ENCODE results near the gene ZBED4. TPM values are rescaled to one million over a fixed set of nuclear protein-coding genes. Genes with fewer than 3 reads are reported as not detected.

ZBED4 gene
- total RNA-seq, 1 donor from 2014 or later = 17.3 TPM

GRCh38 chr22:49886346-49887063, 32.9 kb downstream of the ZBED4 start:
- Mint-ChIP-seq H3K4me3 (ENCODE audit: unreplicated experiment) (no peak overlapping the region), H3K27me3 (ENCODE audit: unreplicated experiment) (no peaks in the 10 kb centered on the region), H3K36me3 (ENCODE audit: unreplicated experiment) (peaks cover 66% of the 10 kb centered on the region), H3K4me1 (ENCODE audit: unreplicated experiment) (no peaks in the 10 kb centered on the region), H3K9me3 (ENCODE audit: unreplicated experiment) (peaks cover 8% of the 10 kb centered on the region), H3K27ac (ENCODE audit: unreplicated experiment) (no peak overlapping the region)
- DNase-seq (ENCODE audit: extremely low spot score, unreplicated experiment) = no peak
- TF ChIP-seq CTCF (IDR thresholded peaks at IDR 0.05) = no peak

- no peak for TF ChIP-seq CTCF (IDR thresholded peaks at IDR 0.05)
- Mint-ChIP-seq H3K27ac (ENCODE audit: unreplicated experiment) (no peak overlapping the region), H3K4me1 (ENCODE audit: unreplicated experiment) (no peaks in the 10 kb centered on the region), H3K36me3 (ENCODE audit: unreplicated experiment) (peaks cover 70% of the 10 kb centered on the region), H3K4me3 (ENCODE audit: unreplicated experiment) (no peak overlapping the region), H3K9me3 (ENCODE audit: unreplicated experiment) (peaks cover 8% of the 10 kb centered on the region), H3K27me3 (ENCODE audit: unreplicated experiment) (no peaks in the 10 kb centered on the region)
- no peak for DNase-seq (ENCODE audit: extremely low spot score, unreplicated experiment)
Measured at GRCh38 chr22:49887064-49887451, 33.4 kb downstream of the ZBED4 start.

- H3K27ac Mint-ChIP-seq (ENCODE audit: unreplicated experiment) = no peak overlapping the region
- peaks cover 8% of the 10 kb centered on the region for H3K9me3 Mint-ChIP-seq (ENCODE audit: unreplicated experiment)
- H3K27me3 Mint-ChIP-seq (ENCODE audit: unreplicated experiment) = no peaks in the 10 kb centered on the region
- H3K36me3 Mint-ChIP-seq (ENCODE audit: unreplicated experiment) = peaks cover 70% of the 10 kb centered on the region
- TF ChIP-seq CTCF (IDR thresholded peaks at IDR 0.05) = no peak
- no peak for DNase-seq (ENCODE audit: extremely low spot score, unreplicated experiment)
- no peaks in the 10 kb centered on the region for H3K4me1 Mint-ChIP-seq (ENCODE audit: unreplicated experiment)
- H3K4me3 Mint-ChIP-seq (ENCODE audit: unreplicated experiment) = no peak overlapping the region
Measured at GRCh38 chr22:49887702-49888101, 34.1 kb downstream of the ZBED4 start.

DNA sequence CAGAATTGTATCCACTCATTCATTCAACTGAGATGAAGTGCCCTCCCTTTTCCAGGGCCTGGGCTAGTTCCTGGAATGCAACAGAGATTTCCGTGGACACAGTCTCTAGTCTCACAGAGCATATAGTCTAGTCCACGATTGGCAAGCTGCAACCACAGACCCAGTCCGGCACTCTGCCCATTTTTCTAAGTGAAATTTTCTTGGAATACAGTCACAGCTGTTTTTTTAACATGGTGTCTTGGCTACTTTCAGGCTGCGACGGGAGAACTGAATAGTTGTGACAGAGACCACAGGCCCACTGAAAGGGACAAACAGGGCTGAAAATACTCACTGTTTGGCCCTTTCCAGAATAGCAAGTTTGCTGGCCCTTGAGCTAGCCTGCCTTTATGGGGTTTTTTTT, 35.4 kb downstream of the ZBED4 start:
- no peaks in the 10 kb centered on the region for H3K27me3 Mint-ChIP-seq (ENCODE audit: unreplicated experiment)
- peaks cover 72% of the 10 kb centered on the region for H3K36me3 Mint-ChIP-seq (ENCODE audit: unreplicated experiment)
- no peak for TF ChIP-seq CTCF (IDR thresholded peaks at IDR 0.05)
- no peak for DNase-seq (ENCODE audit: extremely low spot score, unreplicated experiment)
- H3K4me1 Mint-ChIP-seq (ENCODE audit: unreplicated experiment) = no peaks in the 10 kb centered on the region
- no peak overlapping the region for H3K4me3 Mint-ChIP-seq (ENCODE audit: unreplicated experiment)
- no peak overlapping the region for H3K27ac Mint-ChIP-seq (ENCODE audit: unreplicated experiment)
- peaks cover 16% of the 10 kb centered on the region for H3K9me3 Mint-ChIP-seq (ENCODE audit: unreplicated experiment)

GRCh38 chr22:49892226-49892899, 38.7 kb downstream of the ZBED4 start:
- Mint-ChIP-seq H3K36me3 (ENCODE audit: unreplicated experiment) (peaks cover 53% of the 10 kb centered on the region), H3K4me3 (ENCODE audit: unreplicated experiment) (no peak overlapping the region), H3K9me3 (ENCODE audit: unreplicated experiment) (peaks cover 21% of the 10 kb centered on the region), H3K27ac (ENCODE audit: unreplicated experiment) (no peak overlapping the region), H3K4me1 (ENCODE audit: unreplicated experiment) (no peaks in the 10 kb centered on the region), H3K27me3 (ENCODE audit: unreplicated experiment) (no peaks in the 10 kb centered on the region)
- no peak for DNase-seq (ENCODE audit: extremely low spot score, unreplicated experiment)
- no peak for TF ChIP-seq CTCF (IDR thresholded peaks at IDR 0.05)
